ENCODE results near the gene TNS2.

Gene TNS2

DNA sequence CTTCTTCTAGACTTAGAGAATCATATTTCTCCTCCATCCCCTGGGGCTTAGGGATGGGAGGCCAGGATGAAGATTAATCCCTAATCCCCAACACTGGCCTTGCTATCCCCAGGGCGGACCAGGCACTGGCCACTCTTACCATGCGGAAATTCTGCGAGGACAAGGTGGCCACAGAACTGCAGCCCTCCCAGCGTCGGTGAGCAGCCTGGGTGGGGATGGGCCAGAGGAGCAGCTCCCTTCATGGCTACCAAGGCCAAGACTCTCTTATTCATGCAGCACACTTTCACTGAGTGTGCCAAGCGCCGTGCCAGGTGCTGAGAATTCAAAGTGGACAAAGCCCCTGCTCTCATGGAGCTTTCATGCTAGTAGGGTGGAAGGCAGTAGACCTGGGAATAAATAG lies 7.0 kb downstream of the TNS2 start:
- DNase-seq = no peak

DNA sequence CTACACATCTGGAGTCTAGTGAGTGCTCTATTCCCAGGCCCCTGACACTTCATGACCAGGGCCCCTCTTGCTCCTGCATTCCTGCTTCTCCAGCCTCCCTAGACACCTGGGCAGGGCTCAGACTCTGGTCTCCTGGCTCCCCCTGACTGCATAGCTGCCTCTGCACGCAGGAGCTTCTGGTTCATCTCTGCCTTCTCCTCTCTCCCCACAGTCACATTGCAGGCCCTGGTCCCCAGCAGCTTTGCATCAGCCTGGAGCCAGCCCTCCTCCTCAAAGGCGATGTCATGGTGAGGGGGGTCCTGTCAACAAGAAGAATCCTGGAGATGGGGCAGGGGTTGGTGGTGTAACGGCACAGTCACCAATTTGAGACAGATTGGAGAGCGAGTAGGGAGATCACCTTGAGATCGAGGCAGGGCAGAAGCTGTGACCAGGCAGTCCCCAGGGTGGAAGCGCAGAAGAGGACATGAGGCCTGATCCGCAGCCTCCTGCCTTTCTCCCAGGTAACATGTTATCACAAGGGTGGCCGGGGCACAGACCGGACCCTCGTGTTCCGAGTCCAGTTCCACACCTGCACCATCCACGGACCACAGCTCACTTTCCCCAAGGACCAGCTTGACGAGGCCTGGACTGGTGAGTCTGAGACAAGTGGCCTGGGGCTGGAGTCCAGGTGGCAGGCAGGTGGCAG lies 8.1 kb downstream of the TNS2 start:
- DNase-seq = no peak

DNA sequence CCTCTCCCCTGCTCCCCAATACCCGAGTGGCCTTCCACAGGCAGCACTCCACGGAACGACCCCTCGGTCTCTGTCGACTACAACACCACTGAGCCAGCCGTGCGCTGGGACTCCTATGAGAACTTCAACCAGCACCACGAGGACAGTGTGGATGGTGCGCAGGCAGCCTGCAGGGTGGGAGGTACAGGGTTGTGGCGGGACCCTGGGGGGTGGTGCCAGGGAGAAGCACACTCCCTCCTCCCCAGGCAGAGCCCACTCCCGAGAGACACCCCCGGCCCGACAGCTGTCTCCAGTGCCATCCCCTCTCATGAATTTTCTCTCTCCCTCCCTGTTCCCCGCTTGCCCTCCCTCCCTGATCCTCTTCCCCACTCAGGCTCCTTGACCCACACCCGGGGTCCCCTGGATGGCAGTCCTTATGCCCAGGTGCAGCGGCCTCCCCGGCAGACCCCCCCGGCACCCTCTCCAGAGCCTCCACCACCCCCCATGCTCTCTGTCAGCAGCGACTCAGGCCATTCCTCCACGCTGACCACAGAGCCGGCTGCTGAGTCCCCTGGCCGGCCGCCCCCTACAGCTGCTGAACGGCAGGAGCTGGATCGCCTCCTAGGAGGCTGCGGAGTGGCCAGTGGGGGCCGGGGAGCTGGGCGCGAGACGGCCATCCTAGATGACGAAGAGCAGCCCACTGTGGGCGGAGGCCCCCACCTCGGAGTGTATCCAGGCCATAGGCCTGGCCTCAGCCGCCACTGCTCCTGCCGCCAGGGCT lies 9.0 kb downstream of the TNS2 start:
- no peak for DNase-seq

DNA sequence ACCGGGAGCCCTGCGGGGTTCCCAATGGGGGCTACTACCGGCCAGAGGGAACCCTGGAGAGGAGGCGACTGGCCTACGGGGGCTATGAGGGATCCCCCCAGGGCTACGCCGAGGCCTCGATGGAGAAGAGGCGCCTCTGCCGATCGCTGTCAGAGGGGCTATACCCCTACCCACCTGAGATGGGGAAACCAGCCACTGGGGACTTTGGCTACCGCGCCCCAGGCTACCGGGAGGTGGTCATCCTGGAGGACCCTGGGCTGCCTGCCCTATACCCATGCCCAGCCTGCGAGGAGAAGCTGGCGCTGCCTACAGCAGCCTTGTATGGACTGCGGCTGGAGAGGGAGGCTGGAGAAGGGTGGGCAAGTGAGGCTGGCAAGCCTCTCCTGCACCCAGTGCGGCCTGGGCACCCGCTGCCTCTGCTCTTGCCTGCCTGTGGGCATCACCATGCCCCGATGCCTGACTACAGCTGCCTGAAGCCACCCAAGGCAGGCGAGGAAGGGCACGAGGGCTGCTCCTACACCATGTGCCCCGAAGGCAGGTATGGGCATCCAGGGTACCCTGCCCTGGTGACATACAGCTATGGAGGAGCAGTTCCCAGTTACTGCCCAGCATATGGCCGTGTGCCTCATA lies 9.7 kb downstream of the TNS2 start:
- DNase-seq = no peak

DNA sequence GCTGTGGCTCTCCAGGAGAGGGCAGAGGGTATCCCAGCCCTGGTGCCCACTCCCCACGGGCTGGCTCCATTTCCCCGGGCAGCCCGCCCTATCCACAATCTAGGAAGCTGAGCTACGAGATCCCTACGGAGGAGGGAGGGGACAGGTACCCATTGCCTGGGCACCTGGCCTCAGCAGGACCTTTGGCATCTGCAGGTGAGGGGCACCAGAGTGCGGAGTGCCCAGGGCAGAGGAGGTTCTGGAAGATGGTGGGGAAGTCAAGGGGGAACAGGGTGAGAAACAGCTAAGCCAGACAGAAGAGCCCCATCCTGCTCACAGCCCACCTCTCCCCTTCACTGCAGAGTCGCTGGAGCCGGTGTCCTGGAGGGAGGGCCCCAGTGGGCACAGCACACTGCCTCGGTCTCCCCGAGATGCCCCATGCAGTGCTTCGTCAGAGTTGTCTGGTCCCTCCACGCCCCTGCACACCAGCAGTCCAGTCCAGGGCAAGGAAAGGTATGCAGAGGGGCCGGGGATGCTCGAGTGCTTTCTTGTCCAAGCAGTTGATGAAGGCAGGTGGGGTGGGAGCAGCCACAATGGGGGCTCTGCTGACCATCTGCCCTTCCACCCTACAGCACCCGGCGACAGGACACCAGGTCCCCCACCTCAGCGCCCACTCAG lies 10.3 kb downstream of the TNS2 start:
- DNase-seq = no peak

DNA sequence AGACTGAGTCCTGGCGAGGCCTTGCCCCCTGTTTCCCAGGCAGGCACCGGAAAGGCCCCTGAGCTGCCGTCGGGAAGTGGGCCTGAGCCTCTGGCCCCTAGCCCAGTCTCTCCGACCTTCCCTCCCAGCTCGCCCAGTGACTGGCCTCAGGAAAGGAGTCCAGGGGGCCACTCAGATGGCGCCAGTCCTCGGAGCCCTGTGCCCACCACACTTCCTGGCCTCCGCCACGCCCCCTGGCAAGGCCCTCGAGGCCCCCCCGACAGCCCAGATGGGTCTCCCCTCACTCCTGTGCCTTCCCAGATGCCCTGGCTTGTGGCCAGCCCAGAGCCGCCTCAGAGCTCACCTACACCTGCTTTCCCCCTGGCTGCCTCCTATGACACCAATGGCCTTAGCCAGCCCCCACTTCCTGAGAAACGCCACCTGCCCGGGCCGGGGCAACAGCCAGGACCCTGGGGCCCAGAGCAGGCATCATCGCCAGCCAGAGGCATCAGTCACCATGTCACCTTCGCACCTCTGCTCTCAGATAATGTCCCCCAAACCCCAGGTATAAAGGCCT lies 10.9 kb downstream of the TNS2 start:
- DNase-seq = no peak

DNA sequence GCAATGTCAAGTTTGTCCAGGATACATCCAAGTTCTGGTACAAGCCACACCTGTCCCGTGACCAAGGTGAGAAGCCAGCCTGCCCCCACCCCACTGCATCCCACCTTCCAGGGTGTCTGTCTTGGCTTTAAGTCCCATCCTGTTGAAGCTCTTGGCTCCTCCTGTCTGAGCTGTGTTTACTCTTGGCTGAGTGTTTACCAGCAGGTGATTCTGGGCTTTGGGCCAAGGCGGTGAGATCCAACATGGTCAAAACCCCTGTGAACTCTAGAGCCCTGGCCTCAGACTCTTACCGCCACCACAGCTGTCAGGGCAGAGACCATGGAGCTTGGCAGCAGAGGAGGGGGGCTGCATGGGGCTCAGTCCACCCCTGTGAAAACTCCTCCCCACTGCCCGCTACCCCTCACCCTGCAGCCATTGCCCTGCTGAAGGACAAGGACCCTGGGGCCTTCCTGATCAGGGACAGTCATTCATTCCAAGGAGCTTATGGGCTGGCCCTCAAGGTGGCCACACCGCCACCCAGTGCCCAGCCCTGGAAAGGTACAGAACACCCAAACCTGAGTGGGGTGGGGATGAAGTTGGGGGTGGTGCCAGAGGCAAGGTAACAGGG lies 11.6 kb downstream of the TNS2 start:
- no peak for DNase-seq

DNA sequence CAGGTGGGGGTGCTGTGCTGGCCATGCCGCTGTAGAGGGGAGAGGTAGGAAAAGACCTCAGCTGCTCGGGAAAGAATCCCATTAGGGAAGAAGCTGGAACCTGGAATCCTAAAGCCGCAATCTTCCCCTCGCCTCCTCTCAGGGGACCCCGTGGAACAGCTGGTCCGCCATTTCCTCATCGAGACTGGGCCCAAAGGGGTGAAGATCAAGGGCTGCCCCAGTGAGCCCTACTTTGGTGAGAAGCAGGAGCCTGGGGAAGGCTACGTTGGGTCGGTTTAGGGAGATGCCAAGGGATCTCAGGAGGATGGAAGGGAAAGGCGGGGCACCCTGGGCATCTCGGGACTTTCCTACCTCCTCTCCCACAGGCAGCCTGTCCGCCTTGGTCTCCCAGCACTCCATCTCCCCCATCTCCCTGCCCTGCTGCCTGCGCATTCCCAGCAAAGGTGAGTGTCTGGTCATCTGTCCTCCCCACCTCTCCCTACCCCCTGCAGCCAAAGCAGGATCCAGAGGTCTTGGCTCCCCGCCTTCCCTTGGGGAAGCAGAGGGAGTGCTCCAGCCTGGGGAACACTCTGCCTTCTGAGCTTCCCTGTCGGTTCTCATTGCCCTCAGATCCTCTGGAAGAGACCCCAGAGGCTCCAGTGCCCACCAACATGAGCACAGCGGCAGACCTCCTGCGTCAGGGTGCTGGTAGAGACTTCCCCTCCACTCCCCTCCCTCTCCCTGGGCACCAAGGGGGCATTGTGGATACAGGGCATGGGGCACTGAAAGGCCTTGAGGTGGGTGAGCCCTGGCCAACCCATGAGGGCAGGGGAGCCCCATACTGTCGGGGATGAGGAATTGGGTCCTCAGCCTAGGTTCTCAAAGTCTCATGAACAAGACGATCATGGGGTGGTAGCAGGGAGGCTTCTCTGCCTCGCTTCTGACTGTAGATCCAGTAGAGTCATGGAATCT lies 12.4 kb downstream of the TNS2 start:
- DNase-seq = no peak

DNA sequence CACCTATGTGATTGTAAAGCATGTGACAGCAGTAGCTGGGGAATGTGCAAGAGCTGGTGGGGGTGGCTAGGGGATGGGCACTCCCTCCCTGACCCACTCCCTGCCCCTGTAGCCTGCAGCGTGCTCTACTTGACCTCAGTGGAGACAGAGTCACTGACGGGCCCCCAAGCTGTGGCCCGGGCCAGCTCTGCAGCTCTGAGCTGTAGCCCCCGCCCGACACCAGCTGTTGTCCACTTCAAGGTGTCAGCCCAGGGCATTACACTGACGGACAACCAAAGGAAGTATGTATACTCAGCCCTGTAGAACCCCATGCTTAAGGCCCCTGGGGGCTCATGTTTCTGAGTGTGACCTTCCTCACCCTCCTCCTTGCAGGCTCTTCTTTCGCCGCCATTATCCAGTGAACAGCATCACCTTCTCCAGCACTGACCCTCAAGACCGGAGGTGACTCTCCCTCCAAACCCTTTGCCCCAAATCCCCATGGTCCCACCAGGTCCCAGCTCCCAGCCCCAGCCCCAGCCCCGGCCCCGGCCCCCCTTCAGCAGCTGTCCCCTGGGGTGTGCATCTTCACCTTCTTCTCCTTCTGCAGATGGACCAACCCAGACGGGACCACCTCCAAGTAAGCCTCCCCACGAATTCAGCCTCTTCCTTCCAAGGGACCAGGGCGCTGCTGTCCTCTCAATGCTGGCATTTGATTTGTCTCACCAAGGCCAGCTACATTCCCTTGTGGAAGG lies 13.3 kb downstream of the TNS2 start:
- no peak for DNase-seq

DNA sequence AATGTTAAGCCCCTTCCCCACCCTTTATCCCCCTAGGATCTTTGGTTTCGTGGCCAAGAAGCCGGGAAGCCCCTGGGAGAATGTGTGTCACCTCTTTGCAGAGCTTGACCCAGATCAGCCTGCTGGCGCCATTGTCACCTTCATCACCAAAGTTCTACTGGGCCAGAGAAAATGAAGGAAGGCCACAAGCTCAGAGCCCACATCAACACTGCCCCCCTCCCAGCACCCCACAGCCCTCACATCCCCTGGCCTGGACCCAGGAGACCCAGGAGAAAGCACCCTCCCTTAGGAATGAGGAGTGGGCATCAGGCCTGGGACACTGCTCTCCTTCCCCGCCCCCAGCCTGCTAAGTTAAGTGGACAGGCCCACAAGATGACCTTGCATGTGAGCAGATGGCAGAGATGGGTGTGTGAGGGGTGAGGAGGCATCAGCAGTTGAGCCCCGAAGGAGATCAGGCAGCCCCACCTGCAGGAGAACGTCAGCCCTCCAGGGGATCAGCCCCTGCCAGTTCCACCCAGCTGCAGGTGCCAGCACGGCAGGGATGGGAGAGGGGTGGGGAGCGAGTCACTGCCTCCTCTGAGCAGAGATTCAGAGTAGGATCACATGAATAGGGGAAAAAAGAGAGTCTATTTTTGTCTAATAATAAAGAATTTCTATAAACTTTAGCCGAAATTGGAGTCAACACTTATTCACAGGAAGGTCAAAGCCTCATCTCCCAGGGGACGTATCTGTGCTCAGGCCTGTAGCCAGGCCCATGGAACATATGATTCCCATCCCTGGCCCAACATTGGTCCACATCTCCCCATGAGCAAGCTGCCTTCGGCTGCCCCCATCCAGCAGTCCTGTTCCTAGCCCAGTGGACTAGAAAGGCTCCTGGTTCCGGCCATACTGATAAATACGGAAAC lies 14.1 kb downstream of the TNS2 start:
- DNase-seq = peak; percentile 57

DNA sequence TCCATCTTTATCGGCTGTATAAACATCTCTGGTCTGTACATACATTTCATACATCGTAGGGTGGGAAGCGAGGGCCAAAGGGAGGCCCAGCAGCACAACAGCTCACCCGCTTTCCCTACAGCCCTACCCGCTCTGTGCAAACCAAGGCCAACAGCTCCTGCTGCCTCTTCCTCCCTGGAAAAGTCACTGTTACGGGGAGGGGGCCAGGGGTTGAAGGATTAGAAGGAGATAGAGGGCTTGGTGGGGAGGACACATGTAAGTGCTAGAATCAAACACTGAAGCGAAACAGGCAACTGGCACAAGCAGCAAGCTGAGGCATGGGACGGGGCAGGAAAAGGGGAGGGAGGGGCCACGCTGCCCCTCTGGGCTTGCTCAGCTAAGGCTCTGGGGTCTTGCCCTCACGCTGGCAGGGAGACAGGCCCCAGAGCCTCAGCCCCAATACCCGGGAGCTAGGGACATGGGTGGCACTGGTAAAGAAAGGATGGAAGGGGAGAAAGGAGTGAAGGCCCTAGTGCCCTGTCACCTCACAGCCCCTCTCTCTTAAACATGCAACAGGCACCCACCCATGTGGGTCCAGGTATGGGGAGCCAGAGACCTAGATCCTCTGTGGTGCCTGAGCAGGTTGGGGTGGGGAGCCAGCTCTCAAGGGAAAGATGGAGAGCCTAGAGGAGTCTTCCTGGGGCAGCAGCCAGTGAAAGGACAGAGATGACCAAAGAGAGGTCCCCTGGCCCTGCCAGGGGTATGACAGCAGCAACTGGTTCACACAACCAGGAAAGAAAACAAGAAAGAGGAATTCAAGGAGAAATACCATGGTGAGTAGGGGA lies 15.0 kb downstream of the TNS2 start:
- no peak for DNase-seq

DNA sequence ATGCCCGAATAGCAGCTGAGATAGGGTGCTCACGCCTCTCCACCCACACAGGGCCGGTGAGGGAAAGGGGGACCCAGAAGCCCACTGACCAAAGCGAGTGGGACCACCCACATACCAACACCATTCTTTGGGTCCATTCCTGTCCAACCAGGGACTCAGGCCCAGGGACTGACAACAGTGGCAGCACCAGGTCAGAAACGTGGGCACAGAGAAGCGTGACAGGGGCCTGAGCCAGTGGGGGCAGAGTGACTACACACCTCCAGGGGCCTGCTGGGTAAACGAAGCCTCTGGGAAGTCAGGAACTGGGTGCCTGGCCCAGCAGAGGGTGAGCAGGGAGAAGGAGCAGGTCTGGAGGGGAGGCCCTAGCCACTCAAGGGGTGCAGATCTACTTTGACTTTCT lies 15.6 kb downstream of the TNS2 start:
- DNase-seq = no peak

DNA sequence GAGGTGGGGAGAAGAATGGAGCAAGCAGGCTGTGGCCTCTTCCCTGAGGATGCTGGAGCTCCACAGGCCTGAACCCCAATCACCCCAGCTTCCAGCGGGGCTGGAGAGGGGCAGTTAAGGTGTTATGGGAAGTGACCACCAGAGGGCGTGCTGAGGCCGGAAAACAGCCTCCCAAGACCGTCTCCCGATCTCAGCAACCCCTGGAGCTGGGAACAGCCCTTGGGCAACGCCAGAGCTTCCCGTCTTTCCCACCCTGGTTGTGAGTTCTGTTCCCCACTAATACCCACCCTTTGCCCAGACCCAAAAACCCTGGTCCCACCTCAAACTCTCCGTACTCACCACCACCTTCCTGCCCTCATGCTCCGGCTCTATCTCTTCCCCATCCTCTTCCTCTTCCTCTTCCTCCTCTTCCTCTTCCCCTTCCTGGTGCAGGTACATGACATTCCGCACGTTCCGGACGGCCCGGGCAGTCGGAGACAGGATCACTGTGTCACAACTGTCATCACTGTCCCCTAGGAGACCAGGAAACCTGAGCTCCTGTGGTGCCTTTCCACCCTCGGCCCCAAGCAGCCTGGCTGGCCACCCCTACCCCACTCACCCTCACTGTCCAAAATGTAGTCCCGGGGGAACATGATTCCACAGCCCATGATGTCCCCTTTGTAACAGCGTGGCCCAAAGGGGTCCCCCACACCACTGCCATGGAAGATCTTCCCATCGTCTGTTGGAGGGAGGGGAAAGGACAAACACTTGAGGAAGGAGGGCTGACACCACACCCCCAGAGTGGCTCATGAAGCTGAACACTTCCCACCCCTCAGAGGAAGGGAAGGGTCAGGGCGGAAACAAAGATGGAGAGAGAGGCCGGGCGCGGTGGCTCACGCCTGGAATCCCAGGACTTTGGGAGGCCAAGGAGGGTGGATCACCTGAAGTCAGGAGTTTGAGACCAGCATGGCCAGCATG lies 16.4 kb downstream of the TNS2 start:
- DNase-seq = peak; percentile 53

DNA sequence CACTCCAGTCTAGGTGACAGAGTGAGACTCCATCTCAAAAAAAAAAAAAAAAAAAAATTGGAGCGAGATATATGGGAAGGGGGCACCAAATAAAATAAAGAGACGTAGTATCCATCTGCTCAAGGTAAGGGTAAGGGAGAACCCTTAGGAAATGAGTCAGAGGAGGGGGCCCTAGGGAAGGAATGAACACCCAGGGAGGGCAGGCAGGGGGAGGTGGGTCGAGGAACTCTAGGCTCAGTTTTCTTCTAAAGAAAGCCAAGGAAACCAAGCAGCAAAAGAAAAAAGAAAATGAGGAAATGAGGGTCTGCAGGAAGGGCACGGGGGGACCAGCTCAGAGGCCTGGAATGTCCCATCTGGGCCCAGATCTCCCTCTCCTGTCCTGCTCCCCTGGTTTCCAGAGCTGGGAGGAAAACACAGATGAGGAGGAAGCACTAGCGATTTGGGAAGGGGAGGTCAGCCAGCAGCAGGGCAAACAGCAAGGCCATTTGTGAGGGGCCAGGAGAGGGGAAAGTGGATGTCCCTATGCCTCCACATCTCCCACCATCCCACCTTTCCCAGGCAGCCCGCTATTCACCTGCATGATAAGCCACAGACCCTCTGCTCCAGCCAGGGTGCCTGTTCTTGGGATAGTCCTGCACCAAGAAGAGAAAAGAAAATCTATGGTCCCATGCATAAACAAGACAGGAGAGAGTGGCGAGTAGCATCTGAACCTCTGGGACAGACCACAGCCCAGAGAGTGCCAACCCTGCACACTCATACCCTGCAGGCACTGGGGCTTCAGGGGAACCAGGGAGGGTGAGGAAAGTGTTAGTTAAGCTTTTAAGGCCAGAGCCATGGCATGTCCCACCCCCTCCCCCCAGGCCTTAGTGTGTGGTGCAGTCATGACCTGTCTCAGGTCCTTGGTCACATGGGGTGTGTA lies 17.5 kb downstream of the TNS2 start:
- no peak for DNase-seq

DNA sequence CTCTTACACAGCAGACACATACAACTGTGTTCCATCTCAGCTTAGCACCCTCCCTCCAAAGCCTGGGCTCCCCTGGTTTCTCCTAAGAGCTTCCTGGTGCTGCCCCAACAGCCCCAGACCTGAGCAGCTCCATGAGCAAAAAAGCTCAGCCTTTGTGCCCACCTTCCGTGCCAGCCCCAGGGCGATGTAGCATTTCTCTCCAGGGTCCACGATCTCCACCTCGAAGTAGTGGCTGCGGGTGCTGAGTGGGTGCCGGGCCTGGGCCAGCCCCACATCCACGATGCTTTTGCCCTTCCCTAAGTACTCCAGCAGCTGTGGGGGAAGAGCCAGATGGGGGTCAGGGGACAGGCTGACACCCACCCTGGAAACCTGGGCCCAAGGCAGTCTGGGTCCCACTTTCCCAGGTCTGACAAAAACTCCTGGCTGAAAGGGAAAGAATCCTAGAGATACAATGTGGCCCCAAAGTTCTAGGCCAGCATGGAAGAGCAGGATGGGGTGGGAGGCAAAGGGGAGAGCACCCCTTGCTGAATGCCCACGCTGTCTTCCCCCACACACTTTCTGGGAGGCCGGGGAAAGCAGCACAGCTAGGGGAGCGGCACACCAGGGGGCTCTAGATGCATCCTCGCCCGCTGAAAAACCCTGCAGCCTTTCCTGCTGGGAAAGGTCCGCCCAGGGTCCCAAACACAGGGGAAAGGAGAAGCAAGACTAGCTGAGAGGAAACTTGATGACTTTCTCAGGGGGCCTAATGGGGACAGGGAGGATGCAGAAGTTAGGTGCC lies 18.3 kb downstream of the TNS2 start:
- no peak for DNase-seq

Data from T1000 (cell line).